WTC11 (cell line): ENCODE data around the gene HOXB3. TPM values are rescaled to one million over a fixed set of nuclear protein-coding genes. Genes with fewer than 3 reads are reported as not detected.

Experiments used
- ATAC-seq: fragments of 200-7000 bp; cut with Tn5 transposase; 2 replicates; pipeline ENCODE4 v1.10.0; 2021; ENCODE audit warnings: mild to moderate bottlenecking, moderate library complexity
- CTCF ChIA-PET: fragments of 300-600 bp; sonication (Branson Sonifier 250); formaldehyde crosslinking; loops from one replicate; lab custom pipeline; 2021; ENCODE audit warnings: antibody characterized with exemption; lab: Charles Lee
- POLR2A ChIA-PET: fragments of 350-600 bp; sonication (Branson Sonifier 250); formaldehyde crosslinking; loops from one replicate; lab custom pipeline; 2021; ENCODE audit warnings: antibody characterized with exemption; lab: Charles Lee
- DNase-seq: peaks from one replicate; pipeline ENCODE4 v3.0.0; 2021; ENCODE audit warnings: low spot score
- H3K27ac Mint-ChIP-seq: 2 replicates; pipeline ENCODE4 v1.8.0; 2021; ENCODE audit warnings: mixed read lengths
- H3K27me3 Mint-ChIP-seq: 2 replicates; pipeline ENCODE4 v1.8.0; 2021; ENCODE audit warnings: low read depth, mild to moderate bottlenecking, moderate library complexity, mixed read lengths
- H3K36me3 Mint-ChIP-seq: 2 replicates; pipeline ENCODE4 v1.8.0; 2021; ENCODE audit warnings: mixed read lengths
- H3K4me1 Mint-ChIP-seq: 2 replicates; pipeline ENCODE4 v1.8.0; 2022; ENCODE audit warnings: mixed read lengths
- H3K4me3 Mint-ChIP-seq: 2 replicates; pipeline ENCODE4 v1.8.0; 2021; ENCODE audit warnings: mild to moderate bottlenecking, moderate library complexity, mixed read lengths
- H3K9me3 Mint-ChIP-seq: 2 replicates; pipeline ENCODE4 v1.8.0; 2021; ENCODE audit warnings: mixed read lengths
- ARID4B ChIP-seq: sonication (generic); formaldehyde crosslinking; IDR thresholded peaks from 2 replicates; pipeline ENCODE4 v1.8.0; 2023; ENCODE audit warnings: missing genetic modification reagents, mild to moderate bottlenecking, borderline replicate concordance
- ATF6 ChIP-seq: sonication (generic); formaldehyde crosslinking; IDR thresholded peaks from 2 replicates; pipeline ENCODE4 v1.8.1; 2023; ENCODE audit warnings: mild to moderate bottlenecking, missing genetic modification reagents
- CREM ChIP-seq: sonication (generic); formaldehyde crosslinking; IDR thresholded peaks from 2 replicates; pipeline ENCODE4 v1.8.1; 2022; ENCODE audit warnings: mild to moderate bottlenecking, missing genetic modification reagents, moderate library complexity
- EMX1 ChIP-seq: fragments of 250-450 bp; sonication (Bioruptor Pico); IDR thresholded peaks from 2 replicates; pipeline ENCODE4 v1.8.0; 2021; ENCODE audit warnings: mild to moderate bottlenecking
- ETV6 ChIP-seq: sonication (generic); formaldehyde crosslinking; IDR thresholded peaks from 2 replicates; pipeline ENCODE4 v1.8.1; 2022; ENCODE audit warnings: mild to moderate bottlenecking, missing genetic modification reagents
- FOXP4 ChIP-seq: sonication (generic); formaldehyde crosslinking; IDR thresholded peaks from 2 replicates; pipeline ENCODE4 v1.8.0; 2022; ENCODE audit warnings: mild to moderate bottlenecking, missing genetic modification reagents
- HMGA2 ChIP-seq: fragments of 250-450 bp; sonication (Bioruptor Pico); IDR thresholded peaks from 2 replicates; pipeline ENCODE4 v1.4.0; 2021; ENCODE audit warnings: mild to moderate bottlenecking, moderate library complexity
- IRF2 ChIP-seq: sonication (generic); formaldehyde crosslinking; IDR thresholded peaks from 2 replicates; pipeline ENCODE4 v1.8.0; 2022; ENCODE audit warnings: low read depth, missing genetic modification reagents, borderline replicate concordance
- KAT7 ChIP-seq: sonication (generic); formaldehyde crosslinking; IDR thresholded peaks from 2 replicates; pipeline ENCODE4 v1.8.1; 2023; ENCODE audit warnings: missing genetic modification reagents, mild to moderate bottlenecking, borderline replicate concordance
- ZBTB21 ChIP-seq: sonication (generic); formaldehyde crosslinking; IDR thresholded peaks from 2 replicates; pipeline ENCODE4 v1.8.1; 2023; ENCODE audit warnings: mild to moderate bottlenecking, missing genetic modification reagents, borderline replicate concordance
- ZNF232 ChIP-seq: sonication (generic); formaldehyde crosslinking; IDR thresholded peaks from 2 replicates; pipeline ENCODE4 v1.8.0; 2022; ENCODE audit warnings: mild to moderate bottlenecking, missing genetic modification reagents
- ZNF263 ChIP-seq: sonication (generic); formaldehyde crosslinking; IDR thresholded peaks from 2 replicates; pipeline ENCODE4 v1.8.1; 2022; ENCODE audit warnings: low read depth, mild to moderate bottlenecking, moderate library complexity, missing genetic modification reagents
- ZNF281 ChIP-seq: sonication (generic); formaldehyde crosslinking; IDR thresholded peaks from 2 replicates; pipeline ENCODE4 v1.8.0; 2023; ENCODE audit warnings: mild to moderate bottlenecking, missing genetic modification reagents
- ZNF423 ChIP-seq: fragments of 250-450 bp; sonication (Bioruptor Pico); IDR thresholded peaks from 2 replicates; pipeline ENCODE4 v2.1.2; 2022; ENCODE audit warnings: mild to moderate bottlenecking, moderate library complexity
- total RNA-seq: library from RNA; stranded (reverse); gene quantifications from 3 replicates; pipeline ENCODE4 v1.2.3, GENCODE V29; 2021
- TF ChIP-seq, protein P1 (sequence below): sonication (generic); formaldehyde crosslinking; conservative IDR thresholded peaks from 2 replicates; pipeline ENCODE4 v1.8.1; 2022; ENCODE audit warnings: mild to moderate bottlenecking, missing genetic modification reagents

The HOXB3 gene
- total RNA-seq, 1 experiment from 2014 or later = 0.09 TPM

DNA sequence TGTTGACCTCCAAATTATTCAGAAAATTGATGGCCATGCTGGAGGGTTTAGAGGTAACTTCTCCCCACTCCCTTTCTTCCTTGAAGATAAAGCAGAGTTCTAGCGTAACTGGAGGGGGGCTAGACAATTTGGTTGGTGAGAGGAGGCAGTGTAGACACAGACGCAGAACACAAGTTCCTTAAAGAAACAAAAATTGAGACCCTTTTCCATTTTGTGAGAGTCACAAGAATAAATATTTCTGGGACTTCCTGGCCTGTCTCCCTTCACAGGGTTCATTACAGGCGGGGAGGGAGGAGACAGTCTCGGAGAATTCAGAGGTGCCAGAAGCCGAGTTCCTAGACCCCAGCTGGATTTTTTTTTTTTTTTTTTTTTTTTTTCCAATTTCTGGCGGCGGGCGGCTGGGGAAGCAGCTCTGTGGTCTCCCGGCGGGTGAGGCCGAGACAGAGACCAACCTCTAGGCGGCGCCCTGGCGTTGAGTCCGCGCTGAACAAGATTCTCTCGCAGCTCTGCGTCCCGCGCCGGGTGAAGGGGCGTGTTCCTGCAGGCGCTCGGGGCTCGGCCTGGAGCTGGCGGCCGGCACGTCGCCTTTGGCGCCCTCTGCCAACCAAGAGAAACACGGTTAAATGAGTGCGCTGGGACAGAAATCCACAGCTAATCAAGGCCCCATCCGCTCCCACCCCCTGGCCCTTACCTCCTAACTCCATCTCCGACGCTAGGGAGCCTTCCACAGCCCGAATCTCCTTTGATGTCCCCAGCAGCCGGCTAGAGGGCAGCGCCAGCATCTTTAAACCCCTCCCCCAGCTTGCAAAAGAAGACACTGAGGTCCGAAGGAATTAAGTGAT lies 46.4 kb upstream of the HOXB3 start (continued):
- no peak for TF ChIP-seq ZNF232 (CRISPR knock-in tag)

DNA sequence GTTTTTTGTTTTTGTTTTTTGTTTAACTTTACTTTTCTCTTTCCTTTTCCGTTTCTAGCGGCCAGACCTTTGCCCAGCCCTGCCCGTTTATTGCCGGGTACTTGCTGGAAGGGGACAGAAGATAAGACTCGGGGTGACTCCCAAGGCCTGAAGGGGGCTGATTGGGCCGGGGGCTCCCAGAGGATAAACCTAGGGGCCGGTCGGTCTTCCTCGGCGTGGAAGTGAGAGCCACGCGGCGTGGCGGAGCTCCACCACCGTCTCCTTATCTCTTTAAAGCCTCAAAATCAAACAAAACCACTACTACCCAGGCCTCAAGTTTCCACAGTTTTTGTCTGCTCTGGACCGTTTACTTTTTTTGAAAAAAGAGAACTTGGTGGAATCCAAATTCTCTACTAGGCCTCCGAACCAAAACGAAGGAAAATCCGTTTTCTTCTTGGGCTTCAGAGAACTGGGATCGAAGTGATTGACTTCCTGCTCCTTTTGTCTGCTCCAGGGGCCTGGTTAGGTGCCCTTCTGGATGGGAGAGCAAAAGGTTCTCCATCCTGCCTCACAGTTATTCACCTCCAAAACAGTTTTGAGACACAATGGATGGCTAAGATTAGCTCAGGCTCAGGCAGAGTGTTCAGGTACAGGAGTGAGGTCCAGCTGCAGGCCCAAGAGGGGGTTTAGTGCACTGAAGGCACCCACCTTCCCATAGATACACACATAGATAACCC lies 44.6 kb upstream of the HOXB3 start:
- no peaks in the 10 kb centered on the region for H3K9me3 Mint-ChIP-seq
- peaks cover 16% of the 10 kb centered on the region for H3K4me1 Mint-ChIP-seq
- no peak overlapping the region for H3K4me3 Mint-ChIP-seq
- peaks cover 100% of the 10 kb centered on the region; the same call in 1 of the 2 replicates for H3K27me3 Mint-ChIP-seq
- ATAC-seq = no peak
- no peaks in the 10 kb centered on the region; the same call in 1 of the 2 replicates for H3K36me3 Mint-ChIP-seq
- POLR2A ChIA-PET = no interaction called here
- H3K27ac Mint-ChIP-seq = no peak overlapping the region
- DNase-seq = no peak
- CTCF ChIA-PET = interaction anchor here (1.5 kb wide), 1 partner anchor 8 kb away, joined by 5 read pairs; the partner anchor contains the start of gene HOXB9
- TF ChIP-seq ZBTB21 (no peak), ATF6 (no peak), ZNF281 (CRISPR knock-in tag) (no peak), ETV6 (no peak), CREM (CRISPR knock-in tag) (no peak), ARID4B (CRISPR knock-in tag) (no peak), EMX1 (CRISPR knock-in tag) (no peak), ZNF263 (no peak), KAT7 (no peak), IRF2 (no peak), FOXP4 (CRISPR knock-in tag) (no peak), HMGA2 (CRISPR knock-in tag) (no peak), ZNF423 (no peak)
- TF ChIP-seq, protein P1, sequence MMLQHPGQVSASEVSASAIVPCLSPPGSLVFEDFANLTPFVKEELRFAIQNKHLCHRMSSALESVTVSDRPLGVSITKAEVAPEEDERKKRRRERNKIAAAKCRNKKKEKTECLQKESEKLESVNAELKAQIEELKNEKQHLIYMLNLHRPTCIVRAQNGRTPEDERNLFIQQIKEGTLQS (CRISPR knock-in tag) = no peak
- TF ChIP-seq, all 79 proteins: peak for 0
